ENCODE results near the gene RHBDD1.

Gene RHBDD1

GRCh38 chr2:227025510-227025909, 189.7 kb downstream of the RHBDD1 start:
- no peaks in the 10 kb centered on the region for H3K27me3 ChIP-seq (ENCODE audit: insufficient read depth, low read length, poor library complexity)
- no peak overlapping the region for H4K8ac ChIP-seq (ENCODE audit: low read depth, low read length)
- H3K4ac ChIP-seq (ENCODE audit: low read depth, low read length) = no peak overlapping the region
- H4K5ac ChIP-seq (ENCODE audit: low read length) = no peak overlapping the region
- no peaks in the 10 kb centered on the region for H3K79me2 ChIP-seq (ENCODE audit: control insufficient read depth, insufficient read depth, low read length)
- no peak overlapping the region for H3K4me2 ChIP-seq (ENCODE audit: low read length)
- H3K56ac ChIP-seq (ENCODE audit: low read length) = no peak overlapping the region
- H3K9ac ChIP-seq (ENCODE audit: low read length) = no peak overlapping the region
- H2BK5ac ChIP-seq (ENCODE audit: low read length) = no peak overlapping the region
- no peak overlapping the region for H3K18ac ChIP-seq (ENCODE audit: low read length)
- H3K23ac ChIP-seq (ENCODE audit: low read length) = no peak overlapping the region
- no peak overlapping the region for H2BK120ac ChIP-seq (ENCODE audit: low read depth, low read length)
- H2BK15ac ChIP-seq (replicated peaks; ENCODE audit: low read depth) = no peak overlapping the region
- no peaks in the 10 kb centered on the region for H3K36me3 ChIP-seq (ENCODE audit: control insufficient read depth, insufficient read depth, low read length)
- H3K79me1 ChIP-seq (ENCODE audit: low read length) = no peaks in the 10 kb centered on the region
- WGBS (ENCODE audit: extremely low coverage, insufficient coverage, low lambda C conversion rate) = no CpG with 5 or more reads among the region's 2 CpGs
- no peak overlapping the region for H2AK5ac ChIP-seq (ENCODE audit: low read length)
- no peak overlapping the region for H3K4me3 ChIP-seq (ENCODE audit: low read length)
- no peak overlapping the region for H3K27ac ChIP-seq (ENCODE audit: low read depth, low read length)
- no peak for DNase-seq
- no peaks in the 10 kb centered on the region for H3K4me1 ChIP-seq (ENCODE audit: control insufficient read depth, low read depth, low read length)

DNA sequence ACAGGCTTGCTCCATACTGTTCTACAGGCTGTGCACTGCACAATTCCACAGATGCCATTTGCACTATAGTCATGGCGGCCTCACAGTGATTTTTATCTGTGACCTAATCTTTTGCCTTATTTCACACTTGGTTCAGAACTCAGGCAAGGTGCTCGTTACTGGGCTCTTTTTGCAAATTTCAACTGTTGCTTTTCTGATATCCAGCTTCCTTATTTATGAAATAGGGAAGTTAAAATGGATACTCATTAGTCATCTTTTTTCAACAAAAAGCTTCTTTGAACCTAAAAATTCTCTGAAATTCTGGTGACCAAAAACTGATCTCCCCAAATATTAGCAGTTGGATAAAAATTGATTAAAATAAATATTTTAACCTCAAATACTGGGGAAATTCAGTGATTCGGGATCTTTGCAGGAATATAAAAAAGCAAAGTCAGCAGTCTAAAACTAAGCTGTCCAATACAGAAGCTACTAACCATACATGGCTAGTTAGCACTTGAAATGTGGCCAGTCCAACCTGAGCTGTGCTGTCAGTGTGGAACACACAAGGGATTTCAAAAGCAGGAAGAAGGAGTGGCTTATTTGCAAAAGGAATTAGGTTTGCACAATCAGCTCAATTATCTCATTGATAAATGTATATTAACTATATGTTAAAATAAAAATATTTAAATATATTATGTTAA, 193.7 kb downstream of the RHBDD1 start:
- Histone ChIP-seq H2AK5ac (ENCODE audit: low read length) (no peak overlapping the region), H2BK5ac (ENCODE audit: low read length) (no peak overlapping the region), H3K79me2 (ENCODE audit: control insufficient read depth, insufficient read depth, low read length) (no peaks in the 10 kb centered on the region), H3K27ac (ENCODE audit: low read depth, low read length) (no peak overlapping the region), H3K36me3 (ENCODE audit: control insufficient read depth, insufficient read depth, low read length) (no peaks in the 10 kb centered on the region), H4K5ac (ENCODE audit: low read length) (no peak overlapping the region), H3K56ac (ENCODE audit: low read length) (no peak overlapping the region), H3K4me1 (ENCODE audit: control insufficient read depth, low read depth, low read length) (no peaks in the 10 kb centered on the region), H3K4me3 (ENCODE audit: low read length) (no peak overlapping the region), H3K9ac (ENCODE audit: low read length) (no peak overlapping the region), H3K23ac (ENCODE audit: low read length) (no peak overlapping the region), H2BK120ac (ENCODE audit: low read depth, low read length) (no peak overlapping the region), H3K27me3 (ENCODE audit: insufficient read depth, low read length, poor library complexity) (no peaks in the 10 kb centered on the region), H4K8ac (ENCODE audit: low read depth, low read length) (no peak overlapping the region), H3K4ac (ENCODE audit: low read depth, low read length) (no peak overlapping the region), H3K79me1 (ENCODE audit: low read length) (no peaks in the 10 kb centered on the region), H3K18ac (ENCODE audit: low read length) (no peak overlapping the region), H3K4me2 (ENCODE audit: low read length) (no peak overlapping the region), H2BK15ac (replicated peaks; ENCODE audit: low read depth) (no peak overlapping the region)
- WGBS (ENCODE audit: extremely low coverage, insufficient coverage, low lambda C conversion rate) = no CpG with 5 or more reads among the region's 3 CpGs
- no peak for DNase-seq

DNA sequence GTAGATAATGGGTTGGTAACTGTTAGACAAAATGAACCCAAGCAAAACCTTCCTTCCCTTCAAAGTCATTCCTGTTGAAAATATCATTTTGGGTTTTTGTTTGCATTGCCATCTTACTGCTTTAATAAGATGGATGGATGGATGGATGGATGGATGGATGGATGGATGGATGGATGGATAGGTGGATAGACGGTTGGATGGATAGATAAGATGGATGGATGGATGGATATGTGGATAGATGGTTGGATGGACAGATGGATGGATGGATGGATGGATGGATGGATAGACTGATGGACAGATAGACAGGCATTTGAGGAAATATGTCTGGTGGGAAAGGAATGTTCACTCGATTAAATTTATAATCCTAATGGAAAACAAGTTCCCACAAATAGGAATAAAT, 194.9 kb downstream of the RHBDD1 start:
- no peak overlapping the region for H3K4me3 ChIP-seq (ENCODE audit: low read length)
- no peak overlapping the region for H2BK120ac ChIP-seq (ENCODE audit: low read depth, low read length)
- WGBS (ENCODE audit: extremely low coverage, insufficient coverage, low lambda C conversion rate) = no CpG with 5 or more reads among the region's 2 CpGs

GRCh38 chr2:227031379-227031778, 195.5 kb downstream of the RHBDD1 start:
- no peak overlapping the region for H3K27ac ChIP-seq (ENCODE audit: low read depth, low read length)
- no CpG with 5 or more reads among the region's 3 CpGs for WGBS (ENCODE audit: extremely low coverage, insufficient coverage, low lambda C conversion rate)

More for the DNA sequence above, 194.9 kb downstream of the RHBDD1 start:
- Histone ChIP-seq H3K4me1 (ENCODE audit: control insufficient read depth, low read depth, low read length) (no peaks in the 10 kb centered on the region), H3K27ac (ENCODE audit: low read depth, low read length) (no peak overlapping the region), H3K79me1 (ENCODE audit: low read length) (no peaks in the 10 kb centered on the region), H3K4ac (ENCODE audit: low read depth, low read length) (no peak overlapping the region), H3K23ac (ENCODE audit: low read length) (no peak overlapping the region), H4K8ac (ENCODE audit: low read depth, low read length) (no peak overlapping the region), H3K18ac (ENCODE audit: low read length) (no peak overlapping the region), H3K36me3 (ENCODE audit: control insufficient read depth, insufficient read depth, low read length) (no peaks in the 10 kb centered on the region), H3K27me3 (ENCODE audit: insufficient read depth, low read length, poor library complexity) (no peaks in the 10 kb centered on the region), H2BK5ac (ENCODE audit: low read length) (no peak overlapping the region), H3K9ac (ENCODE audit: low read length) (no peak overlapping the region), H4K5ac (ENCODE audit: low read length) (no peak overlapping the region), H3K56ac (ENCODE audit: low read length) (no peak overlapping the region), H2BK15ac (replicated peaks; ENCODE audit: low read depth) (no peak overlapping the region), H3K79me2 (ENCODE audit: control insufficient read depth, insufficient read depth, low read length) (no peaks in the 10 kb centered on the region), H2AK5ac (ENCODE audit: low read length) (no peak overlapping the region), H3K4me2 (ENCODE audit: low read length) (no peak overlapping the region)
- no peak for DNase-seq

GRCh38 chr2:227033471-227034148, 197.8 kb downstream of the RHBDD1 start:
- no peak overlapping the region for H2BK120ac ChIP-seq (ENCODE audit: low read depth, low read length)
- no CpG with 5 or more reads among the region's 16 CpGs for WGBS (ENCODE audit: extremely low coverage, insufficient coverage, low lambda C conversion rate)
- H4K5ac ChIP-seq (ENCODE audit: low read length) = no peak overlapping the region
- no peak overlapping the region for H3K27ac ChIP-seq (ENCODE audit: low read depth, low read length)
- no peaks in the 10 kb centered on the region for H3K79me2 ChIP-seq (ENCODE audit: control insufficient read depth, insufficient read depth, low read length)
- no peak overlapping the region for H2BK15ac ChIP-seq (replicated peaks; ENCODE audit: low read depth)
- no peak overlapping the region for H3K4me3 ChIP-seq (ENCODE audit: low read length)
- H3K36me3 ChIP-seq (ENCODE audit: control insufficient read depth, insufficient read depth, low read length) = no peaks in the 10 kb centered on the region
- no peaks in the 10 kb centered on the region for H3K79me1 ChIP-seq (ENCODE audit: low read length)
- no peak overlapping the region for H3K4me2 ChIP-seq (ENCODE audit: low read length)
- H3K4me1 ChIP-seq (ENCODE audit: control insufficient read depth, low read depth, low read length) = no peaks in the 10 kb centered on the region
- no peak overlapping the region for H3K4ac ChIP-seq (ENCODE audit: low read depth, low read length)
- no peaks in the 10 kb centered on the region for H3K27me3 ChIP-seq (ENCODE audit: insufficient read depth, low read length, poor library complexity)
- H3K56ac ChIP-seq (ENCODE audit: low read length) = no peak overlapping the region
- H3K9ac ChIP-seq (ENCODE audit: low read length) = no peak overlapping the region
- H2AK5ac ChIP-seq (ENCODE audit: low read length) = no peak overlapping the region
- no peak overlapping the region for H3K23ac ChIP-seq (ENCODE audit: low read length)
- no peak overlapping the region for H3K18ac ChIP-seq (ENCODE audit: low read length)
- no peak overlapping the region for H4K8ac ChIP-seq (ENCODE audit: low read depth, low read length)
- peak; percentile 80 for DNase-seq
- H2BK5ac ChIP-seq (ENCODE audit: low read length) = no peak overlapping the region

More at GRCh38 chr2:227031379-227031778, 195.5 kb downstream of the RHBDD1 start:
- Histone ChIP-seq H3K27me3 (ENCODE audit: insufficient read depth, low read length, poor library complexity) (no peaks in the 10 kb centered on the region), H2BK120ac (ENCODE audit: low read depth, low read length) (no peak overlapping the region), H2AK5ac (ENCODE audit: low read length) (no peak overlapping the region), H3K56ac (ENCODE audit: low read length) (no peak overlapping the region), H4K5ac (ENCODE audit: low read length) (no peak overlapping the region), H2BK5ac (ENCODE audit: low read length) (no peak overlapping the region), H3K9ac (ENCODE audit: low read length) (no peak overlapping the region), H3K18ac (ENCODE audit: low read length) (no peak overlapping the region), H3K4me3 (ENCODE audit: low read length) (no peak overlapping the region), H3K4ac (ENCODE audit: low read depth, low read length) (no peak overlapping the region), H2BK15ac (replicated peaks; ENCODE audit: low read depth) (no peak overlapping the region), H3K4me1 (ENCODE audit: control insufficient read depth, low read depth, low read length) (no peaks in the 10 kb centered on the region), H3K79me2 (ENCODE audit: control insufficient read depth, insufficient read depth, low read length) (no peaks in the 10 kb centered on the region), H3K4me2 (ENCODE audit: low read length) (no peak overlapping the region), H3K79me1 (ENCODE audit: low read length) (no peaks in the 10 kb centered on the region), H3K23ac (ENCODE audit: low read length) (no peak overlapping the region), H3K36me3 (ENCODE audit: control insufficient read depth, insufficient read depth, low read length) (no peaks in the 10 kb centered on the region), H4K8ac (ENCODE audit: low read depth, low read length) (no peak overlapping the region)
- DNase-seq = peak; percentile 13
